OCI-LY7 (cell line): Measurements from ENCODE around the gene FEM1A.

ENCODE experiments used
- EZH2phosphoT487 ChIP-seq: fragments of 200-600 bp; sonication (generic); IDR thresholded peaks from 2 replicates; pipeline ENCODE4 v1.6.1; 2018; ENCODE audit warnings: low read depth, borderline replicate concordance, mild to moderate bottlenecking, mixed run types, antibody characterized with exemption, low read length, moderate library complexity, mixed read lengths
- TF ChIP-seq, protein P1 (sequence below): fragments of 200-600 bp; sonication (generic); conservative IDR thresholded peaks from 2 replicates; pipeline ENCODE4 v1.5.1; 2014; ENCODE audit warnings: mild to moderate bottlenecking, antibody characterized with exemption, low read length, moderate library complexity, mixed read lengths

DNA sequence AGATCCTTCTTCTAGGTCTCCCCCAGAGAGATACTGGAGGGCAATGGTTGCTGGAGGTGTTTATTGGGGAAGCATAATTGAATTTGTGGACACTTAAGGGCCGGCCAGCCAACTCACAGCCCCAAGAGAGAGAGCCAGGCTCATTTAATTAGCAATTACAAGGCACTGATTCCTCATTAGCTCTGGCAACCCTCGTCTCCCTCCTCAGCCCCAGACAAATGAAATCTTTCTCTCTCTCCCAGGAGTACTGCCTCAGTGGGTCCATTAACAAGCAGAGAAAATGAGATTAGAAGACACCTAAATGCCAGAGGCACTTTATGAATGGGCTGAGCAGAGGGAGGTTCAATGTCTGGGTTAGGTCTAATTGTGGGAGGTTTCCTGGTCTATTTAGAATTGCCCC lies 19.0 kb upstream of the FEM1A start:
- TF ChIP-seq, protein P1, sequence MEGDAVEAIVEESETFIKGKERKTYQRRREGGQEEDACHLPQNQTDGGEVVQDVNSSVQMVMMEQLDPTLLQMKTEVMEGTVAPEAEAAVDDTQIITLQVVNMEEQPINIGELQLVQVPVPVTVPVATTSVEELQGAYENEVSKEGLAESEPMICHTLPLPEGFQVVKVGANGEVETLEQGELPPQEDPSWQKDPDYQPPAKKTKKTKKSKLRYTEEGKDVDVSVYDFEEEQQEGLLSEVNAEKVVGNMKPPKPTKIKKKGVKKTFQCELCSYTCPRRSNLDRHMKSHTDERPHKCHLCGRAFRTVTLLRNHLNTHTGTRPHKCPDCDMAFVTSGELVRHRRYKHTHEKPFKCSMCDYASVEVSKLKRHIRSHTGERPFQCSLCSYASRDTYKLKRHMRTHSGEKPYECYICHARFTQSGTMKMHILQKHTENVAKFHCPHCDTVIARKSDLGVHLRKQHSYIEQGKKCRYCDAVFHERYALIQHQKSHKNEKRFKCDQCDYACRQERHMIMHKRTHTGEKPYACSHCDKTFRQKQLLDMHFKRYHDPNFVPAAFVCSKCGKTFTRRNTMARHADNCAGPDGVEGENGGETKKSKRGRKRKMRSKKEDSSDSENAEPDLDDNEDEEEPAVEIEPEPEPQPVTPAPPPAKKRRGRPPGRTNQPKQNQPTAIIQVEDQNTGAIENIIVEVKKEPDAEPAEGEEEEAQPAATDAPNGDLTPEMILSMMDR, result no peak
- TF ChIP-seq EZH2phosphoT487, result no peak
